GM21360 (cell line): ENCODE results near the gene AIPL1.

Source experiments
- ATAC-seq: cut with Tn5 transposase; IDR thresholded peaks from one replicate; pipeline ENCODE4 v1.9.1; 2021; ENCODE audit warnings: mild to moderate bottlenecking, moderate library complexity; ENCODE audit not compliant: unreplicated experiment

AIPL1 gene

DNA sequence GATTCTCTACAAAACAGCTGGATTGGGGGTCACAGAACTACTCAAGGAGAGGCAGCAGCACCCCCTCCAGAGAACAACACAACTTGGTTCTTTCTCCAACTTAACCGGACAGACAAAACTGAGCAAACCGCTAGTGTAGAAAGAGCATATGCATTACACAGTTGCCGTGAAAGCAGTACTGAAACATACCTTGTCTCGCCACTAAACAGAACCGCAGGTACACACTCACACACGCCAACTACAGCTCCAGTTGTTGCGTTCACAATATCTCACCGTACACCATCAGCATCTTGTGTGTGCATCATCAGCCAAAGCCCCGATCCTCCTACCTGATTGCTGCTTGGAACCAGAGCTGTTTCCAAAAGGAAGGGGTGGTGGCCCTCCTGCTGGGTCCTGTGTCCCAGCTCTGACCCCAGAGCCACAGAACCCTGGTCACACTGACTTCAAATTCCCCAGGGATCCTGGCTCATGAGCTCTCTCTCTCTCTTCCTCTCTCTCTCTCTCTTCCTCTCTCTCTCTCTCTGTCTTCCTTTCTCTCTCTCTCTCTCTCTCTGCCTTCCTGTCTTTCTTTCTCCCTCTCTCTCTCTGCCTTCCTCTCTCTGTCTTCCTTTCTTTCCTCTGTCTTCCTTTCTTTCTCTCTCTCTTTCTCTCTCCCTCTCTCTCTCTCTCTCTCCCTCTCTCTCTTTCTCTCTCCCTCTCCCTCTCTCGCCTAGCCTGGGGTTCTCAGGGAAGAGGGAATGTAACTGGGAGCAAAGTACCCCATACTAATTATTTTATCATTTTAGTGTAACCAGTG, 17.7 kb upstream of the AIPL1 start:
- no peak for ATAC-seq

- ATAC-seq, result no peak
These were observed 16.3 kb upstream of the AIPL1 start for GRCh38 chr17:6450926-6451832.

DNA sequence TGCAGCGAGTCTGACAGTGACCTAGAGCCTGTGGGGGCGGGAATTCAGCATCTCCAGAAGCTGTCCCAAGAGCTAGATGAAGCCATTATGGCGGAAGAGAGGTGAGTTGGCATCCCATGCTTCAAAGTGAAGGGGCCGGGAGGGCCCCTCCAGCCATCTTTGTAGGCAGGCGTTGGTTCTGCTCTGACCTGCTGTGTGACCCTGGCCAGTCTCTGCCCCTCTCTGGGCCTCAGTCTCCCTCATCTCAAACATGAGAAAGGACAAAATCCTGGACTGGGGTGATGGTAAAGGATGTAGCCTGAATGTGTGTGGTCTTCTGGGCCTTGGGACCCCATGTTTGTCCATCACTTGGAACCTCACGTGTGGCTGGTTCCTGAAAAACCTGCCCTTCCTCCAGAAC, 14.4 kb upstream of the AIPL1 start:
- no peak for ATAC-seq

DNA sequence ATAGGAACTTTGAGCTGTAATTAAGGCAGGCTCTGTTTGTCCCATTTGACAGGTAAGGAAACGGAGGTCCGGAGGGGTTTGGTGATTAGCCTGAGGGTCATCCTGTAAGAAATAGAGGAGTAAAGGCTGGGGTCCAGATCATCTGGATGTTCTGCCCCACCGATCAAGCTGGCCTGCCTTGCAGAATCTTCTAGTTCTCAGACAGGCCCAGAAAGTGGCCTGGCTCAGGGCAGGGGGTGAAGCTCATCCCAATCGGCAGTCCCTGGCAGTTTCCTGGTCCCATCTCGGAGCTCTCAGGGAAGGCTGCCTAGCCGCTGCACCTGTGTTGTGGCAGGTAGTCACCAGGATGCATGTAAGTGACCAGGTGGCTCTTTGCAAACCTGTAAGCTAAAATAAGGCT, 13.6 kb upstream of the AIPL1 start:
- ATAC-seq, result no peak

DNA sequence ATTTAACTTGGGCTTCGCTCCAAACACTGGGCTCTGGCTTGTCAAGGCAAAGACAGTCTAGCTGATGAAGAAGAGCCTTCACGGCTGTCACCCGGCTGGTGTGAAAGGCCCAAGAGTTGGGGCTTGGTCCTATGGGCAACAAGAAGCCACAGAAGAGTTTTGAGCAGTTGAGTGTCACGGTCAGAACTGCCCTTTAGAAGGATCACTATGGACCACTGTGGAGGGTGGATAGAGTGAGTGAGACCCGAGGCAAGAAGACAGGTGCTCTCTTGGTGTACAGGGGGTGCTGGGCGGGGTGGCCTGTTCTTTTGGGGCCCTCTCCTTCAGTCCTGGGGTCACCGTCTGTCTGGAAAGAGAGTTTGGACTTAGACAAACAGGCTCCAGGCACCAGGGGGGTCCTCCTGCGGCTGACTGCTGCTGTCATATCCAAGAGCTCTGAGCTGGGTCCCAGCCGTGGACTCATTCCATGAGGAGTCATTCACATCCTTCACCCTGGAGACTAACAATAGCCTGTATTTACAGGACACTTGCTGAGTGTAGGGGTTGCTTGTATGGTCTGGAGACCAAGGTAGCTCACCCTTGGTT, 11.7 kb upstream of the AIPL1 start:
- no peak for ATAC-seq

- no peak for ATAC-seq
These were observed 9.8 kb upstream of the AIPL1 start for GRCh38 chr17:6444571-6445335.

DNA sequence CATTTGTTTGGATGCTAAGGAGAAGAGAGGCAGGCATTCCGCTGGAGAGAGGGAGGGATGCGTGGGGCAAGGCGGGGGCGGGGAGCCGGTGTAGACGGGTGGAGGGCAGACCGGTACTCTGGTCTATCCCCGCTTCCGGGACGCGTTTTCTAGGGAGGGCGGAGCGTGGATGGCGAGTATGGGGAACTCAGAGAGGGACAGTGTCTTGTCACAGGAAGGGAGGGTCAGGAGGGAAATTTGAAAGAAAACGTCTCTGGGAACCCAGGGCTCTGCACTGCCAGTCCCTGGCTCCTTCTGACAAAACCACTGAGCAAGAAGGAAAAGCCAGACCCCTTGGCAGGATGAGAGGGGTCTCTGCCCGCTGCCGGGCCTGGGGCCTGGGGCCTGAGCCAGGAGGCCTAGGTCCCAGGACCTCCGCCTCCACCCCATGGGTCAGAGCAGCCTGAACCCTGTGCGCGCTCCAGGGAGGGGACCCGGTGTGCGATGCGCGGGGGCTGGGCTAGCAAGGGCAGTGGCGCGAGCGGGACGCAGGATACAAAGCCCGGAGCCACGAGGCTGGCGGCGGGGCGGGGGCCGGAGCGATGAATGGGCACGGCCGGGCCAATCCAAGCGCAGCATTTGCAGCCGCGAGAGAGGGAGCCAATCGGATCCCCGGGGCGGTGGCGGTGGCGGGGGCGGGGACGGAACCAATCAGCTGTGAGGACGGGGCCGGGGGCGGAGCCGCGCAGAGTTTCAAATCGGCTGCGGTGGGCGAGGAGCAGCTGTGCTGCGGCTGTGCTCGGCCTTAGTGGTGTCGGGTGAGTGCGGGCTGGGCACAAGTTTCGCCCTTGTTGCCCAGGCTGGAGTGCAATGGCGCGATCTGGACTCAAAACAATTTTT, 9.0 kb upstream of the AIPL1 start, which contains the start of gene PIMREG:
Gene PIMREG (plus strand): TSS at position 764 of the 879 bp plus-strand sequence. CDS start 656 bp downstream, outside the sequence.
- ATAC-seq, result peak; percentile 75

- no peak for ATAC-seq
These were observed 7.9 kb upstream of the AIPL1 start for GRCh38 chr17:6442775-6443174.

- no peak for ATAC-seq
These were observed 5.0 kb upstream of the AIPL1 start for GRCh38 chr17:6439951-6440350.

DNA sequence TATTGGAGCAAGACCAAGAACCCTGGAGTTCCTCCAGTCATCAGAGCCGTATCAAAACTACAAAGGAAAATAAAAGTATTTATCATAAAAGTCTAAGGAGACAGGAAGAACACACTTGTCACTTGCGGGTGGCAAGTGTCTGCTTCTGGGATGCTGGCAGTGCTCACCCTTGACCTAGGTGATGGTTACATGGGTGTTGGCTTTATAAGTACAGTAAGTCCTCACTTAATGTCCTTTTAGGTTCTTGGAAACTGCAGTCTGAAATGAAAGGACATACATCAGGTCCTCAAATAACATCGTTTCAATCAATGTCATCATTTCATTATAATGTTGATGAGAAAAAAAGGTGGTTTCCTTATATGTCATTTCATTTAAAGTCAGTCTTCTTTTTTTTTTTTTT, 3.0 kb upstream of the AIPL1 start:
- ATAC-seq, result no peak

- ATAC-seq, result no peak
These were observed 2.5 kb upstream of the AIPL1 start for GRCh38 chr17:6437466-6437865.

GRCh38 chr17:6435968-6436367, 1.0 kb upstream of the AIPL1 start:
- no peak for ATAC-seq

- ATAC-seq, result no peak
These were observed 4.2 kb downstream of the AIPL1 start for GRCh38 chr17:6430769-6431168.

DNA sequence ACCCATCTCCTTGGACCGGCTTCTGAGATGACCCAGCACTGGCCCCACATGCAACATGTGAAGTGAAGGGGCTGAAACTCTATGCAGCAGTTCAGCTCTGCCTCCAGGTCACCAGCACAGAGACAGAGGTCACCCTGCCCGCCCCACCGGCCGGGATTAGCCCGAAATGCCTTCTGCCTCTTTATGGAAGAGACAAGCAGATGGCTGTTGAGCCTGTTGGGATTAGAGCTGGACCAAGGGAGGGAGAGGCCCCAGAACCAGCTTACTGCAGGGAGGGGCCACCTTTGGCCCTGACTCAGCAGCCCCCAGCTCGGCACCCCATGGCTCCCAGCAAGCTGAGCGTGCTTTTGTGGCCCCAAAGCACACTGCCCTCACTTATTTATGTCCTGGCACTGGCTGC, 5.7 kb downstream of the AIPL1 start:
- no peak for ATAC-seq

GRCh38 chr17:6428207-6428965, 6.5 kb downstream of the AIPL1 start:
- no peak for ATAC-seq

- ATAC-seq, result no peak
These were observed 7.6 kb downstream of the AIPL1 start for GRCh38 chr17:6427279-6427781.

GRCh38 chr17:6426356-6427101, 8.4 kb downstream of the AIPL1 start:
- no peak for ATAC-seq

DNA sequence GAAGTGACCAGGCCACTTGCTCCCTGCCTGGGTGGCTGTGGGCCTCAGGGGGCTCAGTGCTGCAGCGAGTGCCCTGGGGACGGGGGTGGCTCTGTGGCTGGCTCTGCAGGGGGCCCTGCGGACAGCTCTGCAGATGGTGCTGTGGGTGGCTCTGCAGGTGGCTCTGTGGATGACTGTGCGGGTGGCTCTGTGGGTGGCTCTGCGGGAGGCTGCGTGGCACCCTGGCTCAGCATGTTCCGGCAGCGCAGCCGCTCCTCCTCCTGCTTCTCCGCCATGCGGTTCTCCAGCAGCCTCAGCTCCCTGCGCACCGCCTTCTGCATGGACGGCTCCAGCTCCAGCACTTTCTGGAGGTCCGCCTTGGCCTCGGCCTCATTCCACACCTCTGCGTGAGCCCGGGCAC, 9.5 kb downstream of the AIPL1 start:
- ATAC-seq, result no peak
